ENCODE measurements around the gene NR3C2.

NR3C2 gene

GRCh38 chr4:148258535-148258934 is 183.7 kb downstream of the NR3C2 start:
- no peak overlapping the region for H3K4me3 ChIP-seq (ENCODE audit: low read depth, low read length)
- no peak for DNase-seq (ENCODE audit: low read depth)
- no peak for TF ChIP-seq CTCF (conservative IDR thresholded peaks at IDR 0.05; ENCODE audit: low read depth, low read length)

GRCh38 chr4:148255344-148255720 is 186.9 kb downstream of the NR3C2 start:
- no peak overlapping the region for H3K4me3 ChIP-seq (ENCODE audit: low read depth, low read length)
- DNase-seq (ENCODE audit: low read depth), result no peak
- TF ChIP-seq CTCF (conservative IDR thresholded peaks at IDR 0.05; ENCODE audit: low read depth, low read length), result no peak

GRCh38 chr4:148254621-148255343 is 187.4 kb downstream of the NR3C2 start:
- no peak for DNase-seq (ENCODE audit: low read depth)
- no peak overlapping the region for H3K4me3 ChIP-seq (ENCODE audit: low read depth, low read length)
- TF ChIP-seq CTCF (conservative IDR thresholded peaks at IDR 0.05; ENCODE audit: low read depth, low read length), result no peak

- H3K4me3 ChIP-seq (ENCODE audit: low read depth, low read length), result no peak overlapping the region
- no peak for TF ChIP-seq CTCF (conservative IDR thresholded peaks at IDR 0.05; ENCODE audit: low read depth, low read length)
- DNase-seq (ENCODE audit: low read depth), result no peak
Measured at GRCh38 chr4:148253768-148254167, 188.4 kb downstream of the NR3C2 start.

- no peak for DNase-seq (ENCODE audit: low read depth)
- no peak overlapping the region for H3K4me3 ChIP-seq (ENCODE audit: low read depth, low read length)
- TF ChIP-seq CTCF (conservative IDR thresholded peaks at IDR 0.05; ENCODE audit: low read depth, low read length), result no peak
Measured at GRCh38 chr4:148248824-148249223, 193.4 kb downstream of the NR3C2 start.

GRCh38 chr4:148245015-148245414 is 197.2 kb downstream of the NR3C2 start:
- no peak for TF ChIP-seq CTCF (conservative IDR thresholded peaks at IDR 0.05; ENCODE audit: low read depth, low read length)
- H3K4me3 ChIP-seq (ENCODE audit: low read depth, low read length), result no peak overlapping the region
- no peak for DNase-seq (ENCODE audit: low read depth)

- no peak overlapping the region for H3K4me3 ChIP-seq (ENCODE audit: low read depth, low read length)
- DNase-seq (ENCODE audit: low read depth), result no peak
- no peak for TF ChIP-seq CTCF (conservative IDR thresholded peaks at IDR 0.05; ENCODE audit: low read depth, low read length)
Measured at GRCh38 chr4:148243837-148244236, 198.4 kb downstream of the NR3C2 start.
